Right ventricle myocardium superior (tissue), 1 donor: ENCODE measurements around the gene FARP1. TPM values are rescaled to one million over a fixed set of nuclear protein-coding genes. Genes with fewer than 3 reads are reported as not detected.
A peak's percentile ranks its signal among the peaks of the same experiment; 100 is the strongest.

Experiments used
- ATAC-seq: fragments of 200-7000 bp; cut with Tn5 transposase; one replicate; pipeline ENCODE4 v1.9.1; 2020; ENCODE audit warnings: mild to moderate bottlenecking; ENCODE audit not compliant: poor library complexity
- DNase-seq: peaks from one replicate; pipeline ENCODE4 v3.0.0-alpha.2; 2020
- intact Hi-C: fragments of 100-400 bp; cut with DNase I; formaldehyde crosslinking; loops from one replicate; pipeline ENCODE4 v1.11.2; 2022
- total RNA-seq: library from RNA; stranded (reverse); fragmentation: NEBNext Ultra II Directional; extraction: Animal tissue kit (Norgen Biotek cat#: 25700); gene quantifications from one replicate; pipeline ENCODE4 v1.2.1, GENCODE V29; 2021
- donor health status: DM: no; HTN: yes; CAD: no; lungs with severe emphysema.

The FARP1 gene
- total RNA-seq, 1 donor from 2014 or later = 11.1 TPM

GRCh38 chr13:98190889-98191444 is 48.1 kb downstream of the FARP1 start:
- intact Hi-C loops = no loop called here
- ATAC-seq (no peak), DNase-seq (no peak)

GRCh38 chr13:98192008-98192407 is 49.1 kb downstream of the FARP1 start:
- DNase-seq = no peak
- no peak for ATAC-seq
- intact Hi-C loops = no loop called here

GRCh38 chr13:98195054-98195791 is 52.3 kb downstream of the FARP1 start:
- intact Hi-C loops = no loop called here
- ATAC-seq (no peak), DNase-seq (no peak)

GRCh38 chr13:98198683-98199082 is 55.8 kb downstream of the FARP1 start:
- no peak for ATAC-seq
- DNase-seq = no peak
- intact Hi-C loops = no loop called here

GRCh38 chr13:98199480-98199879 is 56.6 kb downstream of the FARP1 start:
- intact Hi-C loops = no loop called here
- DNase-seq (no peak), ATAC-seq (no peak)

GRCh38 chr13:98200211-98200878 is 57.5 kb downstream of the FARP1 start:
- ATAC-seq (no peak), DNase-seq (no peak)
- intact Hi-C loops = no loop called here

- intact Hi-C loops = no loop called here
- no peak for DNase-seq
- no peak for ATAC-seq
These were observed 58.3 kb downstream of the FARP1 start for GRCh38 chr13:98201189-98201588.

- intact Hi-C loops = no loop called here
- ATAC-seq = no peak
- DNase-seq = no peak
These were observed 59.1 kb downstream of the FARP1 start for GRCh38 chr13:98201984-98202383.

- intact Hi-C loops = no loop called here
- no peak for DNase-seq
- ATAC-seq = no peak
These were observed 60.9 kb downstream of the FARP1 start for GRCh38 chr13:98203646-98204326.

GRCh38 chr13:98204546-98204945 is 61.7 kb downstream of the FARP1 start:
- intact Hi-C loops = no loop called here
- ATAC-seq (no peak), DNase-seq (no peak)

GRCh38 chr13:98206946-98207345 is 64.1 kb downstream of the FARP1 start:
- intact Hi-C loops = no loop called here
- DNase-seq = no peak
- no peak for ATAC-seq

- ATAC-seq = no peak
- no peak for DNase-seq
- intact Hi-C loops = no loop called here
These were observed 64.5 kb downstream of the FARP1 start for GRCh38 chr13:98207416-98207815.

- no peak for DNase-seq
- ATAC-seq = no peak
- intact Hi-C loops = no loop called here
These were observed 65.7 kb downstream of the FARP1 start for GRCh38 chr13:98208606-98209005.

GRCh38 chr13:98212763-98213162 is 69.9 kb downstream of the FARP1 start:
- intact Hi-C loops = no loop called here
- DNase-seq (no peak), ATAC-seq (no peak)

GRCh38 chr13:98213354-98213753 is 70.5 kb downstream of the FARP1 start:
- ATAC-seq (no peak), DNase-seq (no peak)
- intact Hi-C loops = no loop called here

- ATAC-seq (no peak), DNase-seq (no peak)
- intact Hi-C loops = no loop called here
These were observed 71.2 kb downstream of the FARP1 start for GRCh38 chr13:98214008-98214643.

- DNase-seq (no peak), ATAC-seq (no peak)
- intact Hi-C loops = no loop called here
These were observed 71.8 kb downstream of the FARP1 start for GRCh38 chr13:98214707-98215106.

GRCh38 chr13:98215508-98215907 is 72.6 kb downstream of the FARP1 start:
- ATAC-seq (no peak), DNase-seq (no peak)
- intact Hi-C loops = no loop called here

- ATAC-seq = peak; percentile 31
- peak; percentile 55 for DNase-seq
- intact Hi-C loops = no loop called here
These were observed 73.3 kb downstream of the FARP1 start for GRCh38 chr13:98216135-98216565.
